Measurements from ENCODE around the gene S100A16.
"Not testable (repeated sequence)": the region's sequence is repeated elsewhere in the genome, so short reads cannot be mapped to it uniquely, and the experiment has no call there.

Gene S100A16

DNA sequence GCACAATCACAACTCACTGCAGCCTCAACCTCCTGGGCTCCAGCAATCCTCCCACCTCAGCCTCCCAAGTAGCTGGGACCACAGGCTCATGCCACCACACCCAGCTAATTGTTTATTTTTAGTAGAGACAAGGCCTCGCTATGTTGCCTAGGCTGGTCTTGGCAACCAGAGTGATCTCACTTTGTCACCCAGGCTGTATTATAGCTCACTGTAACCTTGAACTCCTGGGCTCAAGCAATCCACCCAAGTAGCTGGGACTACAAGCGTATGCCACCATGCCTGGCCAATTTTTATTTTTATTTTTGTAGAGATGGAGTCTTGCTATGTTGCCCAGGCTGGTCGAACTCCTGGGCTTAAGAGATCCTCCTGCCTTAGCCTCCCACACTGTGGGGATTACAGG is 50.9 kb downstream of the S100A16 start:
- DNase-seq (ENCODE audit: low read depth) = not testable (repeated sequence)

DNA sequence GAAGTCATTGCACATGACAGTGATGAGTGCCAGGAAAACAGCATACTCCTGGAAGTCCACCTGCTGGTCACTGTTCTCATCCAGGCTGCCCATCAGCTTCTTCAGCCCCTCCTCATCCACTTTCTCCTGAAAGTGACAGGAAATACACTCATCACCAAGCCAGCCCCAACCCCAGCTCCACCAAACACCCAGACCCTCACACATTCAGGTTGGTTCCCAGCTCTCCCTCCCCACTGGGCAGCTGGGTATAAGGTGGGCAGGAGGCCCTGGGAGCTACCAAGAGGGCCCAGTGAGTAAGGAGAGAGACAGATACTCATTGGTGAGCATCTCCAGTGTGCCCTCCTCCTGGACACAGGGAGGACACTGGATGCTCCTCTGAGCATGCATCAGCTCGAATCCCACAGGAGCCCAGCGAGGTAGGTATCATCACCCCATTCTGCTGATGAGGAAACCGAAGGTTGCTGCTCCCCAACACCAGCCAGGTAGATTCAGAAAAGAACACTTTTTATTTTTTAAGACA is 51.4 kb downstream of the S100A16 start:
- DNase-seq (ENCODE audit: low read depth) = no peak

DNA sequence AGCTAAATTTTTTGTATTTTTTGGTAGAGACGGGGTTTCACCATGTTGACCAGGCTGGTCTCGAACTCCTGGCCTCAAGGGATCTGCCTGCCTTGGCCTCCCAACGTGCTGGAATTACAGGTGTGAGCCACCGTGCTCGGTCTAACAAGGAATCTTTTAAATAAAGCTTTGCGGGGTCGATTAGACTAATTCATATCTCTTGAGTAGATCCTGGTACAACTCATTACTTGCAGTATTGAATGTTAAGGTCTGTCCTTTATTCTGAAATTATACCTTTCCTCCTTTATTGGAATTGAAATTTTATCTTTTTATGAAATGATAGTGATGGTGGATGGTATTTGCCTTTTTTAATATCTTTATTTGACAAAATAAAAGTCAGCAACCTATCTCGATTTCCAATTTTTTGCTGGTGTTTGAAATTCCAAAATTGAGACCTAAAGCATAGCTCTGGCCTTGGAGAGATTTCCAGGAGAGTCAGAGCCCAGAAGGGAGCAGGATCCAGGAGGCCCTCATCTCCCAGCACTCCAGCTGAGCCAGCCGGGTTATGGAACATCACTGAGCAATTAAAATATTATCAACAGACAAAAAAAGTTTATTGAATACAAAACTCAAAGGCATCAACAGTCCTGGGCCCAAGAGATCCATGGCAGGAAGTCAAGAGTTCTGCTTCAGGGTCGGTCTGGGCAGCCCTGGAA is 52.0 kb downstream of the S100A16 start:
- DNase-seq (ENCODE audit: low read depth) = no peak

DNA sequence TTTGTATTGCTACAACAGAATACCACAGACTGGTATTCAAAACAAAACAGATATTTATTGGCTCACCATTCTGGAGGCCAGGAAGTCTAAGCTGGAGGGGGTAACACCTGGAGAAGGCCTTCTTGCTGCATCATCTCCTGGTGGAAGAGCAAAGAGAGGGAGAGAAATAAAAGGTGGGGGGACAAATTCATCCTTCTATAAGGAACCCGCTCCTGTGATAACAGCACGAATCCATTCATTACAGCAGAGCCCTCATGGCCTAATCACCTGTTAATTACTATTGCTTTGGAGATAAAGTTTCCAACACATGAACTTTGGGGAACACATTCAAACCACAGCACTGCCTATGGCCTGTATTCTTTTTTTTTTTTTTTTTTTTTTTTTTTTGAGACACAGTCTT is 52.7 kb downstream of the S100A16 start:
- DNase-seq (ENCODE audit: low read depth) = no peak

DNA sequence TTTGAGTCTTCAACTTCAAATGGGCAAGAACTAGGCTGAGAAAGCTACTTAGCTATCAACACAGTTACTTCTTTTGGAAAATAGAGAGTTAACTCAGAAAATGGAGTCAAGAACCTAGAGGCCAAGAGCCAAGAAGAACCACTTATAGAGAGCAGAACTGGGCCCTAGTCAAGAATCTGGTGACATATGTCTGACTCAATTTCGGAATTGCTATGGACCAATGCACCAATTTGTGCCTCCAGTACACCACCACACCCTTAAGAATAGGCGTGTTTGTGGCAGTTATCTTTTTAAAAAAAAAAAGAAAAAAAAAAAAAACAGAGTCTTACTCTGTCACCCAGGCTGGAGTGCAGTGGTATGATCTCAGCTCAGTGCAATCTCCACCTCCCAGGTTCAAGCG is 55.1 kb downstream of the S100A16 start:
- no peak for DNase-seq (ENCODE audit: low read depth)

Measured in CMK (cell line).